Hematopoietic multipotent progenitor cell treated with erythropoietin and hydrocortisone succinate and interleukin-3 and kit ligand, for 4 days (in vitro differentiated cells): ENCODE results near the gene PRR13.
"Not testable (repeated sequence)": the region's sequence is repeated elsewhere in the genome, so short reads cannot be mapped to it uniquely, and the experiment has no call there.

Experiments used
- DNase-seq: peaks from one replicate; pipeline ENCODE4 v3.0.0-alpha.2; 2015

Gene PRR13

GRCh38 chr12:53474077-53474476 is 32.5 kb downstream of the PRR13 start:
- DNase-seq: no peak

GRCh38 chr12:53474819-53475218 is 33.3 kb downstream of the PRR13 start:
- no peak for DNase-seq

- DNase-seq: peak; percentile 63
Observed at GRCh38 chr12:53476769-53477209, 35.3 kb downstream of the PRR13 start.

GRCh38 chr12:53478865-53479264 is 37.3 kb downstream of the PRR13 start:
- no peak for DNase-seq

- DNase-seq: no peak
Observed at GRCh38 chr12:53479331-53479730, 37.8 kb downstream of the PRR13 start.

- DNase-seq: peak; percentile 29
Observed at GRCh38 chr12:53480491-53481442, 39.2 kb downstream of the PRR13 start.

GRCh38 chr12:53481458-53481857 is 39.9 kb downstream of the PRR13 start:
- not testable (repeated sequence) for DNase-seq

GRCh38 chr12:53481939-53482586 is 40.5 kb downstream of the PRR13 start:
- peak; percentile 65 for DNase-seq

- DNase-seq: no peak
Observed at GRCh38 chr12:53482626-53483168, 41.2 kb downstream of the PRR13 start.

- DNase-seq: peak; percentile 40
Observed at GRCh38 chr12:53483225-53483978, 41.9 kb downstream of the PRR13 start.

- DNase-seq: peak; percentile 23
Observed at GRCh38 chr12:53483979-53484377, 42.4 kb downstream of the PRR13 start.

GRCh38 chr12:53484686-53485575 is 43.4 kb downstream of the PRR13 start:
- no peak for DNase-seq

GRCh38 chr12:53485955-53486735 is 44.6 kb downstream of the PRR13 start:
- no peak for DNase-seq

- DNase-seq: no peak
Observed at GRCh38 chr12:53486736-53487487, 45.4 kb downstream of the PRR13 start.

GRCh38 chr12:53489242-53489864 is 47.8 kb downstream of the PRR13 start:
- no peak for DNase-seq

- no peak for DNase-seq
Observed at GRCh38 chr12:53492188-53492587, 50.7 kb downstream of the PRR13 start.

- peak; percentile 94 for DNase-seq
Observed at GRCh38 chr12:53492830-53493609, 51.5 kb downstream of the PRR13 start.

GRCh38 chr12:53493610-53494391 is 52.3 kb downstream of the PRR13 start:
- no peak for DNase-seq
